OCI-LY7 (cell line): ENCODE measurements around the gene KRT72.

Experiments
- CTCF ChIP-seq: fragments of 200-600 bp; sonication (generic); conservative IDR thresholded peaks from 2 replicates; pipeline ENCODE4 v1.5.1; 2014; ENCODE audit warnings: mild to moderate bottlenecking, antibody characterized with exemption, low read length, moderate library complexity, mixed read lengths
- EZH2phosphoT487 ChIP-seq: fragments of 200-600 bp; sonication (generic); IDR thresholded peaks from 2 replicates; pipeline ENCODE4 v1.6.1; 2018; ENCODE audit warnings: low read depth, borderline replicate concordance, mild to moderate bottlenecking, mixed run types, antibody characterized with exemption, low read length, moderate library complexity, mixed read lengths

GRCh38 chr12:52615208-52615868, 14.1 kb upstream of the KRT72 start:
- TF ChIP-seq CTCF (no peak), EZH2phosphoT487 (no peak)
